RCC 7860 (cell line): ENCODE measurements around the gene ALK.

Experiments
- DNase-seq: peaks from one replicate; pipeline ENCODE4 v3.0.0-alpha.2; 2015; ENCODE audit warnings: low spot score
- FAIRE-seq: peaks from 2 replicates; lab custom pipeline; 2012; peaks lifted over from hg19 to GRCh38; lab: Jason Lieb, UNC

The ALK gene

GRCh38 chr2:29910465-29910864, 10.9 kb downstream of the ALK start:
- no peak for DNase-seq
- no peak for FAIRE-seq

- FAIRE-seq (no peak), DNase-seq (no peak)
Observed at GRCh38 chr2:29902356-29902755, 19.0 kb downstream of the ALK start.

GRCh38 chr2:29900971-29901633, 20.3 kb downstream of the ALK start:
- no peak for FAIRE-seq

GRCh38 chr2:29898999-29899398, 22.4 kb downstream of the ALK start:
- FAIRE-seq: no peak

More at GRCh38 chr2:29900971-29901633, 20.3 kb downstream of the ALK start:
- no peak for DNase-seq

GRCh38 chr2:29894822-29895614, 26.4 kb downstream of the ALK start:
- no peak for FAIRE-seq
- DNase-seq: no peak

More at GRCh38 chr2:29898999-29899398, 22.4 kb downstream of the ALK start:
- DNase-seq: no peak

GRCh38 chr2:29892585-29893259, 28.7 kb downstream of the ALK start:
- FAIRE-seq: no peak
- DNase-seq: no peak

GRCh38 chr2:29881089-29881730, 40.2 kb downstream of the ALK start:
- FAIRE-seq: no peak
- DNase-seq: no peak

- DNase-seq (no peak), FAIRE-seq (no peak)
Observed at GRCh38 chr2:29880084-29880483, 41.3 kb downstream of the ALK start.

GRCh38 chr2:29879456-29879855, 41.9 kb downstream of the ALK start:
- DNase-seq (no peak), FAIRE-seq (no peak)

GRCh38 chr2:29878898-29879297, 42.5 kb downstream of the ALK start:
- peak; percentile 64 for FAIRE-seq
- DNase-seq: peak; percentile 53

GRCh38 chr2:29876374-29876773, 45.0 kb downstream of the ALK start:
- no peak for FAIRE-seq
- DNase-seq: no peak

- DNase-seq (no peak), FAIRE-seq (no peak)
Observed at GRCh38 chr2:29874745-29875144, 46.6 kb downstream of the ALK start.

- no peak for DNase-seq
- FAIRE-seq: no peak
Observed at GRCh38 chr2:29872870-29873269, 48.5 kb downstream of the ALK start.

- DNase-seq (no peak), FAIRE-seq (no peak)
Observed at GRCh38 chr2:29871541-29871940, 49.8 kb downstream of the ALK start.

- no peak for FAIRE-seq
- DNase-seq: no peak
Observed at GRCh38 chr2:29865512-29865911, 55.9 kb downstream of the ALK start.

GRCh38 chr2:29864988-29865387, 56.4 kb downstream of the ALK start:
- no peak for FAIRE-seq
- DNase-seq: no peak

- FAIRE-seq (no peak), DNase-seq (no peak)
Observed at GRCh38 chr2:29855924-29856639, 65.3 kb downstream of the ALK start.

- DNase-seq (no peak), FAIRE-seq (no peak)
Observed at GRCh38 chr2:29850794-29851193, 70.6 kb downstream of the ALK start.

- no peak for FAIRE-seq
Observed at GRCh38 chr2:29848566-29849310, 72.6 kb downstream of the ALK start.

GRCh38 chr2:29847886-29848285, 73.5 kb downstream of the ALK start:
- no peak for DNase-seq
- no peak for FAIRE-seq

More at GRCh38 chr2:29848566-29849310, 72.6 kb downstream of the ALK start:
- no peak for DNase-seq
